Kidney capillary endothelial cell (primary cell): ENCODE data around the gene STK11IP.

Experiments used
- DNase-seq: peaks from one replicate; pipeline ENCODE4 v3.0.0-alpha.2; 2018; ENCODE audit warnings: low spot score

Gene STK11IP

DNA sequence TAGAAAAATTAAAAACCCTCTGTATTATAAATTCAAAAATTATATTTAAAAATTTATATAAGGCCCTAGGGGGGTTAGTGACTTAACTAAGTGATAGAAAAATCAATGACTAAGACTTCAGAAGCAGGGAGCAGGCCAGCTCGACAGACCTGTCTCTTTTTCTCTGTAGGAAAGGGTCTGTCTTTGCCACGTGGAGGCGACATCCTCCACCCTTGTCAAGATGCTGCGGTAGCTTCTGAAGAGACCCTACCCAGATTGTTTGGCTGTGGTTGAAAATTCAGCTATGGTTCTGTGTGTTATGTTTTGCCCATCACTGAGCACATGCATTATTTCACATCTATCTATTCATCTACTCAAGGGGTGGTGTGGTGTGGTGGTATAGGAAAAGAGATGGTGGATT lies 21.6 kb downstream of the STK11IP start:
- DNase-seq = no peak

DNA sequence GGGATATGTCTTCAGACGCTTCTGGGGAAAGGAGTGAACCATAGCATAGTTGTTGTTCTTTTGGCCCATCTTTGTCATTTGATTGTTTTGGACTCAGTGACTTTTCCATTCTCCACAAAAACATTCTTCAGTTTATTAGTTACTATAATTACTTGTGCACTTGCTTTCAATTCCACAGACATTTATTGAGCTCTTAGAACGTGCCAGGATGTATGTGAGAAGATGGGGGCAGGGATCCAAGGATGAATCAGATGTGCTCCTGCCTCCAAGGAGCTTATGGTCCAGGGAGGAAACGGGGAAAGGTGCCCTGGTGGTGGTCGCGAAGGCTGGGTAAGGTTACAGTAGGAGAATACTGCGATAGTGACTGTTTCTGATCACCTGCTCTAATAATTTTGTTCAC lies 22.9 kb downstream of the STK11IP start:
- DNase-seq = no peak

DNA sequence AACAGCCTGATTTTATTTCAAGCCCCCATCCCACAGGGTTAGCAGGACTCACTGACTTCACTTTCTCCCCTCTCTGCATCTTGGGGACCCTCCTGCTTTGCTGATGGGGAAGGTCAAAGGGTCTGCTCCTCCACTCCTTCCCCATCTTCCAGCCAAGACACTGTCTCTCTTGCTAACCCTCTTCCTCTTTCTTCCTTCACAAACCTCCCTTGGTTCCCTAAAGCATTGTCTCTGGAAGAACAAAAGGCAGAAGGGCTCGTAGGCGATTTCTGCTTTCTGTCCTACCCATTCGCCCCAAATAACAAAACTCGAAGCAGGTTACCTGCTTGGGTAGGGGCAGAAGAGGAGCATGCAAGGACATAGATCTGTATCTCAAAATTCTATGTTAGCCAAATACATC lies 24.3 kb downstream of the STK11IP start:
- no peak for DNase-seq

DNA sequence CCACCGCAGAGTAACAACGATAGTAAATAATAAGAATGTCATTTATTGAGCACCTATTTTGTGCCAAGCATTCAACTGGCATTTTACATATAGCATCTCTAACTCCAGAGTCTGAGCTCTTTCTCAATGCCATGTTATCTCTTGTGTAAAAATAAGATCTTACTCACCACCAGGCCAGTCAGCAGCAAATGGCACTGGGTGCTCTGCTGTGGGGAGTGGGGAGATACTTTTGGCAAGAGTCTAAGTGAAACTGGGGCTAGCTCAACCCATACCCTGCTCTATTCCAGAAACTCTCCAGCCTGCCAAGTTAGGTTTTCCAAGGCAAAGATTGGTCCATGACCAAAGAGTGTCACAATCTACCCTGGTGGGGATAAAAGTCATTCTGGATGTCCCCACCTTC lies 24.8 kb downstream of the STK11IP start:
- no peak for DNase-seq

DNA sequence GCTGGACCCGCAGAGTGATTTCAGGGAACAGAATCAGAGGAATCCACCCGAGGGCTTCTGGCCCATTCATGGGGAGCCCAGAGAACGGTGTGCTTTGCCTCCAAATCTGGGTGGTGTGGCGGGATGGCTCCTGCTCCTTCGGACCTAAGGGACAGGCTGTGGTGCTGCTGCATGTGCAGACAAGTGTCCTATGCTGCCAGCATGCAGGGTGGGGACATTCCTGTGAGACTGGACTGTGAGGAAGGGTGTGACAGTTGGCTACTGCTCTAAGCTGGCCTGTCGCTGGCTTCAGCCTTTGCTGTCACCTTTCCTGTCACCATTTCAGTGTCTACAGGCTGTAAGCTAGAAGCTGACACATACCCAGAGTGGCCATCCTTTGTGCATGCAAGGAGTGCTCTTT lies 26.9 kb downstream of the STK11IP start:
- DNase-seq = no peak

- no peak for DNase-seq
Measured at GRCh38 chr2:219625179-219625578, 27.5 kb downstream of the STK11IP start.

DNA sequence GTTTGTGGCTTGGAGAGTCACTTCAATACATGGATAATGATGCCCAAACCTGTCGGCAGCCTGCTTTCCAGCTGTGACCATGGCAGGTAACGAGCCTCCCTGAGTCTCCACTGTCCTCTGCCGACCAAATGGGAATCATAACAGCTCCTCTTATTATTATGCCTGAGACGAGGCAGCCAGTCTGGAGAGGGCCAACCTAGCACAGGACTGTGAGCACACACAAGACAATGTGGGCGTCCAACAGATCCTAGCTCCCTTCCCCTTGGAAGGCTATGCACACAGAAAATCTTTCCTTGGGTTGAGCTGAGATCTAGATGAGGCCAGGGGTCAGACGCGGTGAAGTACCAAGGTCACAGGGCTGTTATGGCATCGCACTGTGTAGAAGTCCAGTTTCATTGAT lies 28.9 kb downstream of the STK11IP start:
- no peak for DNase-seq

DNA sequence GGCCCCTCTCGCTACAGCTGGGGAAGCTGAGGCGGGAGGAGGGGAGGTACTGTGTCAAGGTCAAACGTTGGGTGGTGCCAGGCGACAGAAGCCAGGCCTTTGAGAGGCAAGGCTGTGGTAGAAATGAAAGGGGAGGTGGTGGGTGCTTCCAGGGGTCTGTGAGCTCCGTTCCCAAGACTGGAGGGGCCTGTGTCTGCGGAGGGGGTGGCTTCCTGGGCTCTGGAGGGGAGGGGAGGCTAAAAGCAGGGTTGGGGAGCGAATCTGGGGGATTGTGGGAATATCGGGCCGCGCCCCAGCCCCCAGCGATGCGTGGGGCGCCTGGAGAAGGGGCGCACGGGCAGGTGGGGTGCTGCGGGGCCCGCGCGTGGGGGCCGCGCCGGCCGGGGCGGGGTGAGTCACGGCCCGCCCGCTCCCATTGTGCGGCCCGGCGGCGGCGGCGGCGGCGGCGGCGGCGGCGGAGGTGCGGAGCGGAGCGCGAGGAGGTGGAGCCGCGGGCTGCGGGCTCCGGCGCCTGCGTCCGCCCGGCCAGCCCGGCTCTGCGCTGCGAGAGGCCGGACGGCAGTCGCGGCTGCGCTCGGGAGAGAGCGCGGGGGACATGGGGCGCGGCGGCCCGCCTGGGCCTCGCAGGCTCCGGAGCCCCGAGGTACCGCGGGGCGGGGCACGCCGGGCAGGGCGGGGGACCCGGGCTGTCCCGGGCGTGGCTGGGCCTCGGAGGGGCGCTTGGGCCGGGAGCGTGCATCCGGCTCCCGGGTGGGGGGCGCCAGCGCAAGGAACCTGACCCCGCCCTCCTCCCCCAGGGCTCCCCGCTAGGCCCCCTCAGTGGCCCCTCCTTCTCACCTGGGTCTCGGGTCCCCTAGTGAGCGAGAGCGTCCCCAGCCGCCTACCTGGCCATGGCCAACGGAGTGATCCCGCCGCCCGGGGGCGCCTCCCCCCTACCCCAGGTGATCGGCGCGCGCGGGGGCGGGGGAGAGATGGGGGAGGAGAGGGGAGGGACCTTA lies 29.7 kb downstream of the STK11IP start, which contains the start of gene SLC4A3:
SLC4A3 (plus strand) TSS at position 528 of the 998 bp plus-strand sequence; CDS start at position 891, 363 bp downstream.
- no peak for DNase-seq

GRCh38 chr2:219628235-219628985 lies 30.8 kb downstream of the STK11IP start:
- DNase-seq = no peak

GRCh38 chr2:219628986-219629901 lies 31.6 kb downstream of the STK11IP start:
- DNase-seq = no peak

GRCh38 chr2:219629976-219630695 lies 32.5 kb downstream of the STK11IP start:
- DNase-seq = no peak

DNA sequence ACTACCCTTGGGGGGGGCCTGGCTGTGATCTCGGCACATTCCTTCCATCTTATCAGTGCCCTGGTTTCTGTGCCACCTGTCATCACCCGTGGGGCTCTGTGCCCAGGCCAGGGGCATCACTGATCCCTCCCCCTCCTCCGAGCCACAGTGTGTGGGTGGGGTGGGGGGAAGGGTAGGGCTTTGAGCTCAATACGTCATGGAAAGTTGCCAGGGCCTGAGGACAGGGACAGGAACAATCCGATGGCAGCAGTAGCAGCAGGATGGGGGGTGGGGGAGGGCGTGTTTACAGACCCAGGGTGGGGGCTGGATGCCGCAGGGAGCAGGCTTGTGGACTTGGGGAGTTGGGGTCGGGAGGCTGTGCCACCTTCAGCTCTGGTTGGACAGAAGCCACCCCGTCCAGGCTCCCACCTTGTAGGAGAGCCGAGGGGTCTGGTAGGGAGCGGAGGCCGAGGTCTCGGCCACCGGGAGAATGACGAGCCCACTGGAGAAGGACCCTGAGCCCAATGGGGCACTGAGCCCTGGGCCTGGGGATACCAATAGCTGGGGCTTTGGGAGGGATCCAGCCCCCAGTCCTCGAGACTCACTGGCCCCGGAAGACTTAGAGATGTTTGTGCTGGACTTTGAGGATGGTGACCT lies 33.2 kb downstream of the STK11IP start:
- no peak for DNase-seq

DNA sequence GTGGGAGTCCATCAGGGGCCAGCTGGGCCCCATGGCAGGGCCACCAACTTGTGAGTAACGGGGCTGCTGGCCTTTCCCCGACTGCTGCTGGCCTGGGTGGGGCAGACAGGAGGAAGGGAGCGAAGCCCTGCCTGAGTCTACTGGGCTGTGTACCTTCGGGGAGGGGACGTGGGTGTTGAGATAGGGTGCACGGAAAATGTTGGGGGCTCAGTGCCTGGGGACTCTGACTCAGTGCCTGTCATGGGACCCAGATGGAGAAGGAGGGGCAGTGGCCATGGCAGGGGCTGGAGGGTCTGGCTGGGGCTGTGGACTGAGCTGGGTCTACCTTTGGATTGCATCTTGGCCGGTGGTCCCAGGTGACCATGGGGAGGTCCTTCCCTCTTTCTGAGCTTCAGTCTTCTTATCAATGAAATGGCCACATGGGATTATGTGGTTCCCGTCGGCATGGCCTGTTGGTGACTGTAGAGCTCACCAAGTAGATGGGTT lies 33.8 kb downstream of the STK11IP start:
- no peak for DNase-seq

DNA sequence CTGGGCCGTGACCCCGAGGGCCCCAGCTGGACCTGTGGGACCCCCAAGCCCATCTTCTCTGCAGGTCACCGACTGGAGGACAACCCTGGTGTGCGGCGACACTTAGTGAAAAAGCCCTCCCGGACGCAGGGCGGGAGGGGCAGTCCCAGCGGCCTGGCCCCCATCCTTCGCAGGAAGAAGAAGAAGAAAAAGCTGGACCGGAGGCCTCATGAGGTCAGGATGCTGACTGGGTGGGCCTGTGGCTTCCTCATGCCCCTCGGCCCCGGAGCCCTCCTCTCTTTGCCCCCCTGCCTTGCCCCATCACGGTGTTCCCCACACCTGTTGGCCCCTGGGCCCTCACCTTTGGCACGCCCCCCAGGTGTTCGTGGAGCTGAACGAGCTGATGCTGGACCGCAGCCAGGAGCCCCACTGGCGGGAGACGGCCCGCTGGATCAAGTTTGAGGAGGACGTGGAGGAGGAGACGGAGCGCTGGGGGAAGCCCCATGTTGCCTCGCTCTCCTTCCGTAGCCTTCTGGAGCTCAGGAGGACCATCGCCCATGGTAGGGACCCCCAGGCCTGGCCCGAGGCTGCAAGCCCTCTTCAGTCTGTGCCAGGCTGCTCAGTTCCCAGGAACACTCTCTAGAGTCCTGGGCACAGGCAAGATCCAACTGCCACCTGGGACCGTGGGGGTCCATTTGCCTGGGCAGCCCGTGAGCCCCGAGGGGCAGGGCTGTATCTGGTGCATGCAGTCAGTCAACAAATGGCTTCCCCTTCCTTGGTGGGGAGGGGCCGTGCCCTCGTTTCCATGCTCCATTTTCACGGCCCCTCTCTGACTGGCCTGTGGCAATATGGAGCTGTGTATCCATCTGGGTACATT lies 34.5 kb downstream of the STK11IP start:
- no peak for DNase-seq

GRCh38 chr2:219632760-219633105 lies 35.1 kb downstream of the STK11IP start:
- DNase-seq = no peak

DNA sequence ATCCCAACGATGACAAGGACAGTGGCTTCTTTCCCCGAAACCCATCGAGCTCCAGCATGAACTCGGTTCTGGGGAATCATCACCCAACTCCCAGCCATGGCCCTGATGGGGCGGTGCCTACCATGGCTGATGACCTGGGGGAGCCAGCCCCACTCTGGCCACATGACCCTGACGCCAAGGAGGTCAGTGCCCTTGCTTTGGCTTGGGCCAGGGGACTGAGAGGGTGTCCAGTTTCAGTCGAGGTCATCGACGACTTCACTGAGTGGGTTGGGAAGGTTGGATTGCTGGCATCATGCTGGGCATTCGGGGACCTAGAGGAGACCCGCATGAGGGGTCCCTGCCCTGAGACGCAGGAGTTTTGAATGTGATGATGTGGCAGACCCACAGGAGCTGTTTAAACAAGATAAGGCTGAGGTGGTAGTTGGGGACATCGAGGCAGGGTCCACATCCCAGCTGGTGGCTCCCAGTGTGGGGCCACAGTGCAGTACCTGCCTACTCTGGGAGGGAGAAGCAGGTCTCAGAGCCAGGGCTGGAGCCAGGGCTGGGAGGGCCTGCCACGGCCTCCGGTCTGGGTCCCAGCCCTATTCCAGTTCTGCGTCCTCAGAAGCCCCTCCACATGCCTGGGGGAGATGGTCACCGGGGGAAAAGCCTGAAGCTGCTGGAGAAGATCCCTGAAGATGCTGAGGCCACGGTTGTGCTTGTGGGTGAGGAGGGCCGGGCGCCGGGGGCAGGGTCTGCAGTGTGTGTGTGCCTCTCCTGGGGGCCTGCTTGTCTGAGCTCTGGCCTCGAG lies 35.8 kb downstream of the STK11IP start:
- DNase-seq = no peak

GRCh38 chr2:219634171-219634940 lies 36.7 kb downstream of the STK11IP start:
- DNase-seq = no peak
